Upper lobe of right lung (tissue), 1 donor: ENCODE results near the gene CDC14A. TPM values are rescaled to one million over a fixed set of nuclear protein-coding genes. Genes with fewer than 3 reads are reported as not detected.
A peak's percentile ranks its signal among the peaks of the same experiment; 100 is the strongest.

ENCODE experiments used
- ATAC-seq: fragments of 200-7000 bp; cut with Tn5 transposase; one replicate; pipeline ENCODE4 v1.9.1; 2020; ENCODE audit warnings: mild to moderate bottlenecking, moderate library complexity
- DNase-seq: peaks from one replicate; pipeline ENCODE4 v3.0.0-alpha.2; 2020
- H3K27ac ChIP-seq: fragments of 200-600 bp; one replicate; pipeline ENCODE4 v1.8.0; 2022
- H3K27me3 ChIP-seq: fragments of 200-600 bp; one replicate; pipeline ENCODE4 v1.8.0; 2022; ENCODE audit warnings: mild to moderate bottlenecking
- H3K36me3 ChIP-seq: fragments of 200-600 bp; one replicate; pipeline ENCODE4 v1.8.0; 2022
- H3K4me1 ChIP-seq: fragments of 200-600 bp; one replicate; pipeline ENCODE4 v1.8.0; 2022
- H3K4me3 ChIP-seq: fragments of 200-600 bp; one replicate; pipeline ENCODE4 v1.8.0; 2022; ENCODE audit warnings: mild to moderate bottlenecking
- H3K9me3 ChIP-seq: fragments of 200-600 bp; one replicate; pipeline ENCODE4 v1.8.0; 2022
- intact Hi-C: fragments of 100-400 bp; cut with DNase I; formaldehyde crosslinking; loops from one replicate; pipeline ENCODE4 v1.11.0; 2022
- total RNA-seq: library from RNA; stranded (reverse); fragmentation: NEBNext Ultra II Directional; extraction: Animal tissue kit (Norgen Biotek cat#: 25700); gene quantifications from one replicate; pipeline ENCODE4 v1.2.1, GENCODE V29; 2021
- TF ChIP-seq, protein P1 (sequence below): fragments of 200-600 bp; IDR thresholded peaks from one replicate; pipeline ENCODE4 v1.8.0; 2022; ENCODE audit warnings: antibody characterized with exemption
- donor health status: DM: no; HTN: yes; CAD: no; lungs with severe emphysema.

Gene CDC14A
- total RNA-seq, 1 donor from 2014 or later, result 12.0 TPM

DNA sequence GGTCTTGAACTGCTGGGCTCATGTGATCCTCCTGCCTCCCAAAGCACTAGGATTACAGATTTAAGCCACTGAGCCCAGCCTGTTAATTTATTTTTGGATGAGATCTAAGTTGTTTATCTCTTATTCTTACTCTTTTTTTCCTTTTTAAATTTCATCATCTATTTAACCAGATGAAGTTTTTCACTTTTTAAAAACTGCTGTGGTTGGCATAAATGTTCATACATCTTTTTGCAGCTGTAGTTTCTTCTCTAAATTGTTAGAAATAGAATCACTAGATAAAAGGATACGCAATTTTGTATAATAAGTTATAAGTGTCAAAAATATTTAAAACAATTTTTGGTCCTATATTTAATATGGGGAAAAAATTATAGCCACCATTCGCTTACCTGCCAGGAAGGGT, 105.4 kb downstream of the CDC14A start:
- no peaks in the 10 kb centered on the region for H3K9me3 ChIP-seq
- ATAC-seq (no peak), DNase-seq (no peak)
- H3K27me3 ChIP-seq, result no peaks in the 10 kb centered on the region
- H3K27ac ChIP-seq, result no peak overlapping the region
- no peaks in the 10 kb centered on the region for H3K36me3 ChIP-seq
- intact Hi-C loops, result loop anchor here (10.0 kb wide), 1 partner anchor 643 kb away; no protein-coding TSS in a partner anchor
- H3K4me1 ChIP-seq, result no peaks in the 10 kb centered on the region
- no peak overlapping the region for H3K4me3 ChIP-seq
- TF ChIP-seq, protein P1, sequence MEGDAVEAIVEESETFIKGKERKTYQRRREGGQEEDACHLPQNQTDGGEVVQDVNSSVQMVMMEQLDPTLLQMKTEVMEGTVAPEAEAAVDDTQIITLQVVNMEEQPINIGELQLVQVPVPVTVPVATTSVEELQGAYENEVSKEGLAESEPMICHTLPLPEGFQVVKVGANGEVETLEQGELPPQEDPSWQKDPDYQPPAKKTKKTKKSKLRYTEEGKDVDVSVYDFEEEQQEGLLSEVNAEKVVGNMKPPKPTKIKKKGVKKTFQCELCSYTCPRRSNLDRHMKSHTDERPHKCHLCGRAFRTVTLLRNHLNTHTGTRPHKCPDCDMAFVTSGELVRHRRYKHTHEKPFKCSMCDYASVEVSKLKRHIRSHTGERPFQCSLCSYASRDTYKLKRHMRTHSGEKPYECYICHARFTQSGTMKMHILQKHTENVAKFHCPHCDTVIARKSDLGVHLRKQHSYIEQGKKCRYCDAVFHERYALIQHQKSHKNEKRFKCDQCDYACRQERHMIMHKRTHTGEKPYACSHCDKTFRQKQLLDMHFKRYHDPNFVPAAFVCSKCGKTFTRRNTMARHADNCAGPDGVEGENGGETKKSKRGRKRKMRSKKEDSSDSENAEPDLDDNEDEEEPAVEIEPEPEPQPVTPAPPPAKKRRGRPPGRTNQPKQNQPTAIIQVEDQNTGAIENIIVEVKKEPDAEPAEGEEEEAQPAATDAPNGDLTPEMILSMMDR, result no peak

DNA sequence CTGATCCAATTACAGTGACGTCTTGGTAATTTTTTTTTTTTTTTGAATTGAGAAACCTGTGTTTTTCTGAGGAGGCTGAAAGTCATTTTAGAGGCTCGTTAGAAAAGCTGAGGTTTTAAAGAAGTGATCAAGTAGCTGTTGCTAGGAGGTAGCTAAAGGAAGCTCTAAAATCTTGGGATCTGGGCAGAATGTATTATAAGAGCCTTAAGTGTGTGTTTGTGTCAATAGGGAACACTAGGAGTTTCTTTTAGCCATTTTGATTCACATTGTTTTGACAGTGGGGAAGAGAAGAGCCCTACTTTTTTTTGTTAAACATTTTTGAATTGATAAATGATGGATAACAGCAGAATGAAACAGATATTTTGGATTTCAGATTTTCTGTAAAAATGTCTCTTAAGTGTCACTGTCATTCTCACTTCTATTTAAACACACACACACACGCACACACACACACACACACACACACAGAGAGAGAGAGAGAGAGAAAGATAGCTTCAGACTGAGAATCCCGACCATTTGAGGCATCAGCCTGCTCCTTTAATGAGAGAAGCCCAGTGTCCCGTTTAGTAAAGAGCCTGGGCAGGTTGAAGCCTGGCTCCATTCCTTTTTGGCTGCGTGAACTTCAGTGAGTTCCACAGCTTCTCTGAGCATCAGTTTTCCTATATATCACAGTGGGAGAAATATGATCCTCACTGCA, 106.5 kb downstream of the CDC14A start:
- no peaks in the 10 kb centered on the region for H3K36me3 ChIP-seq
- H3K27me3 ChIP-seq, result no peaks in the 10 kb centered on the region
- no peaks in the 10 kb centered on the region for H3K4me1 ChIP-seq
- TF ChIP-seq, protein P1, result no peak
- ATAC-seq, result no peak
- H3K9me3 ChIP-seq, result no peaks in the 10 kb centered on the region
- DNase-seq, result no peak
- H3K4me3 ChIP-seq, result no peak overlapping the region
- intact Hi-C loops, result loop anchor here (10.0 kb wide), 1 partner anchor 644 kb away; no protein-coding TSS in a partner anchor
- H3K27ac ChIP-seq, result no peak overlapping the region

DNA sequence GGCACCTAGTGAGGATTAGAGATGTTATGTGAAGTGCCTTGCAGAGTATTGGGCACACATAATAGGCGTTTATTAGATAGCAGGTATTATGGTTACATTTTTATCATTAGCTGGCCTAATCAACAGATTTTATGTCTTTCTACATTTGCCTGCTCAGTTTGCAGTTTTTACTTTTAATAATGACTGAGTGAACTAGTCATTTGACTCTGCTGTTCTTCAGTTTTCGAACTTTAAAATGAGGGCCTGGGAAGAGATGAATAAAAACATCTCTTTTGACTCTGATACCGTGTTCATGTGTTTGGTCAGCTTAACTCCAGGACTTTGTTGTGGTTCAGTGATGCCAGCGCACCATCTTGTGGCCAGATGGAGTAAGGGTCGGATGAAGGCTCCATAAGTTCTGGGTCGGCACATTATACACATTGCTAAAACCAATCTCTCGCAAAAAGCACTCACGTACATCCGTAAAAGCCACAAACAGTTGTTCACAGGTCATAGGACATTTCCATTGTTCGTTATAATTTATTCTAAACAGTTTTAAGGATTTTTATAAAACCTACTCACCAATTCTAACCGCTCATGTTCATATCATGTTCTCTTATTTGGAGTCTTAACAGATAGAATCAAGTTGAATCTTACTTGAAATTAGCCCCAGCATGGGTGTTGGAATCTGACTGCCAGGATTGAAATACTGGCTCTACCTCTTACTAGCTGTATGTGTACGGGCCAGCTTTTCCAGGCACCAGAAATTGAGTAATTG, 107.2 kb downstream of the CDC14A start:
- peak; percentile 94 for ATAC-seq
- Histone ChIP-seq H3K36me3 (no peaks in the 10 kb centered on the region), H3K27ac (no peak overlapping the region), H3K4me1 (no peaks in the 10 kb centered on the region), H3K27me3 (no peaks in the 10 kb centered on the region), H3K4me3 (no peak overlapping the region), H3K9me3 (no peaks in the 10 kb centered on the region)
- intact Hi-C loops, result loop anchor here (10.0 kb wide), 2 partner anchors 405 to 645 kb away; no protein-coding TSS in a partner anchor
- TF ChIP-seq, protein P1, result peak; percentile 88
- peak; percentile 75 for DNase-seq

DNA sequence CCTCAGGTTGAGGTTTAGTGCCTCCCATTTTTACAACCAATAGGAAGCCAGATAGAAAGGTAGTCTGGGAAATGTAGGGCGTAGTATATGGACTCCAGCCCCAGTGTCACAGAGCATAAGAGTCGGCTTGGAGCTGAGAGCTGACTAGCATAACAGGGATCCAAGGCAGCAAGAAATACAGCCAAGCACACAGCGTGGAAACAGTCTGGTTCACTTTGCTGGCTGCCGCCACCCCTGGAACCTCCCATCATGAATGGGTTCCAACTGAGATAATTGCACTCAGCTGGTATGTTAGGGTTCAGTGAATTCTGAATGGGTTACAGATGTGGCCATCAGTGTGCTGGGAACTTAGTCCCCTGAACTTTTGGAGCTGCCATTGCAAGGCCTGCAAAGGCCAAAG, 108.9 kb downstream of the CDC14A start:
- TF ChIP-seq, protein P1, result no peak
- H3K9me3 ChIP-seq, result no peaks in the 10 kb centered on the region
- no peaks in the 10 kb centered on the region for H3K27me3 ChIP-seq
- ATAC-seq (peak; percentile 11), DNase-seq (no peak)
- H3K36me3 ChIP-seq, result no peaks in the 10 kb centered on the region
- H3K27ac ChIP-seq, result no peak overlapping the region
- no peaks in the 10 kb centered on the region for H3K4me1 ChIP-seq
- no peak overlapping the region for H3K4me3 ChIP-seq
- intact Hi-C loops, result loop anchor here (10.0 kb wide), 1 partner anchor 404 kb away; no protein-coding TSS in a partner anchor

DNA sequence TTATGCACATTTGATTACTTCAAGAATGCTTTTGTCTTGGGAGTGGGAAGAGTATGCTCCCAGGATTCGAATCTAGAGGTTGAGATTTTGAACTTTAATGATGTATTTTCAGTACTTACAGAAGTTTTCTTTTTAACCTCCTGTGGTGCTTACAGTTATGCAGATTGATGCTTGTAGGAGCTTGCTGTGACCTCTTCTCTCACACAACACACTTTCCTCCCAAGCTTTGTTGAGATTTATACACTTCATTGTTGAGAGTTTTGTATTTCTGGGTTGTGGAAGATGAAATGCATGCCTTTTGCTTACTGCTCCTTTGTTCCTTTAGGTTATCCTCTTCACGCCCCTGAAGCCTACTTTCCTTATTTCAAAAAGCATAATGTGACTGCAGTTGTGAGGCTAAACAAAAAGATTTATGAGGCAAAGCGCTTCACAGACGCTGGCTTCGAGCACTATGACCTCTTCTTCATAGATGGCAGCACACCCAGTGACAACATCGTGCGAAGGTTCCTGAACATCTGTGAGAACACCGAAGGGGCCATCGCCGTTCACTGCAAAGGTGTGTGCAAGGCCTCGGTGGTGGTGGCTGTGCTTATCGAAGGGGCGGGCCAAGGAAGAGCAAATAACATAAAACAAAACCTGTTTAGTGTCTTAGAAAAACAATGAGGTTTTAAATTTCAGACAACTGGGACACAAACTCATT, 110.2 kb downstream of the CDC14A start:
- Histone ChIP-seq H3K4me1 (no peaks in the 10 kb centered on the region), H3K9me3 (no peaks in the 10 kb centered on the region), H3K36me3 (no peaks in the 10 kb centered on the region), H3K27me3 (no peaks in the 10 kb centered on the region), H3K4me3 (no peak overlapping the region), H3K27ac (no peak overlapping the region)
- TF ChIP-seq, protein P1, result no peak
- intact Hi-C loops, result loop anchor here (10.0 kb wide), 1 partner anchor 402 kb away; no protein-coding TSS in a partner anchor
- DNase-seq (no peak), ATAC-seq (no peak)
